Measurements from ENCODE around the gene CYS1.

The CYS1 gene

DNA sequence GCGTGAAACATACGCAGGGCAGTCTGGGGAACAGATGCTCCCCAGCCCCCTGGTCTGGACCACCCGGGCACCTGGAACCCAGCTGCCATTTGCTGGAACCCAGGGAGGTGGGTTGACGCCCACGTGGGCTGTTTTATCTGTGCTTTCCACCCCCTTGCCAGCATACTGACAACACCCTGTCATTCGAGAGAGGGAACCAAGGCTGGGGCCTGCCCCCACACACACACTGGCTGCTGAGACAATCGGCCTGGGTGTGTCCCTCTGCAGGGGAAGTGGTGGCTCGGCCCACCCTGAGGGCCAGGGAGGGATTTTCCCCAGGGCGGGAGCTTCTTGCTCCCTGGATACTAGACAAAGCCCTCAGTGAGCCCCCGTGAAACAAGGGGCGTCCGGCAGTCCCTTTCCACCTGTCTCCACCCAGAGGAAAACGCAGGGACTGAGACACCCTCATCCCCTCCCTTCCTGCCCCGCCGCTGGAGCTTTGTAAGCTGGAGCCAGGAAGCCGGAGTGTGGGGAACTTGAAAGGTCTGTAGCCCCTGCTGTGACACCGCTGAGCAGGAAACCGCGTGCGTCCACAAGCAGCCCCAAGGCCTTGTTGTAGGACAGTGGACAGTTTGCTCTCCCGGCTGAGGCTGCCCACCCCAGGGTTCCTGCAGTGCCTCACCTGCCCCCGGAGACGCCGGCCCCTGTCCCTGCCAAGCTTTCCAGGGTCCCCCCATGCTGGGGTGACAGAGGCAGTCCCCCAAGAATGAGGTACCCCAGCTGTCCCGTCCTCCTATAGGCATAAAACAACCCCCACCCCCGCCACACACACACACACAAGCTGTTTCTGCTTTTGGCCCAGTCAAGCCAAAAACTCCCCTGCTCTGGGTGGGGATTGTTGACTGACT lies 51.0 kb downstream of the CYS1 start:
- DNase-seq (ENCODE audit: insufficient read length, low spot score) (no peak), FAIRE-seq (no peak)
- TF ChIP-seq, protein P1, sequence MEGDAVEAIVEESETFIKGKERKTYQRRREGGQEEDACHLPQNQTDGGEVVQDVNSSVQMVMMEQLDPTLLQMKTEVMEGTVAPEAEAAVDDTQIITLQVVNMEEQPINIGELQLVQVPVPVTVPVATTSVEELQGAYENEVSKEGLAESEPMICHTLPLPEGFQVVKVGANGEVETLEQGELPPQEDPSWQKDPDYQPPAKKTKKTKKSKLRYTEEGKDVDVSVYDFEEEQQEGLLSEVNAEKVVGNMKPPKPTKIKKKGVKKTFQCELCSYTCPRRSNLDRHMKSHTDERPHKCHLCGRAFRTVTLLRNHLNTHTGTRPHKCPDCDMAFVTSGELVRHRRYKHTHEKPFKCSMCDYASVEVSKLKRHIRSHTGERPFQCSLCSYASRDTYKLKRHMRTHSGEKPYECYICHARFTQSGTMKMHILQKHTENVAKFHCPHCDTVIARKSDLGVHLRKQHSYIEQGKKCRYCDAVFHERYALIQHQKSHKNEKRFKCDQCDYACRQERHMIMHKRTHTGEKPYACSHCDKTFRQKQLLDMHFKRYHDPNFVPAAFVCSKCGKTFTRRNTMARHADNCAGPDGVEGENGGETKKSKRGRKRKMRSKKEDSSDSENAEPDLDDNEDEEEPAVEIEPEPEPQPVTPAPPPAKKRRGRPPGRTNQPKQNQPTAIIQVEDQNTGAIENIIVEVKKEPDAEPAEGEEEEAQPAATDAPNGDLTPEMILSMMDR (IDR thresholded peaks at IDR 0.05; ENCODE audit: insufficient read depth, missing control alignments): no peak

DNA sequence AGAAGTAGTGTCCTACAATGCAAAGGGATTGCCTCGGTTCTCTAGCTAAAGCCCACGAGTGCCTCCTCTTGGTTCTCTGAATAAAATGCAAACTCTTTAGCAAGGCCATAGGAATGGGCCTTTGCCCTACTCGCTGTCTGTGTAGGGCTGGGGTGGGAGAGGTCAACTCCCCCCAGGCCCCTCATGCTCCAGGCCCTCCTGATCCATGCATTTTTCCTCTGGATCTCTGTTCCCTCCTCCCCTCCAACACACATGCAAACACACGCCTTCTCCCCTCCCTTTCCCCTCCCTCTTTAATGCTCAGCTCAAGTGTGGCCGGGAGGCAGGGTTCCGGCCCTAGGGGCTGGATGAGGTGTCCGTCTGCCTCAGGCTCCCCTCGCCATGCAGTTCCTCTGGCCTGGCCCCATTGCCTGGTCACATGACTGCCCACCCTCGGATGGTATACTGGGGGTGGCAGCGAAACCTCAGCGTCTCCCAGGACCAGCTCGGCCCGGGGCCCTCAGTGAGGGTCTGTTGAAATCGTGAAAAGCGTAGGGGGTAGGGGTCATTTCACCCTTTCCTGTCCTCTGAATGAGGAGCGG lies 51.7 kb downstream of the CYS1 start:
- TF ChIP-seq, protein P1 (IDR thresholded peaks at IDR 0.05; ENCODE audit: insufficient read depth, missing control alignments): no peak
- no peak for FAIRE-seq
- DNase-seq (ENCODE audit: insufficient read length, low spot score): no peak

DNA sequence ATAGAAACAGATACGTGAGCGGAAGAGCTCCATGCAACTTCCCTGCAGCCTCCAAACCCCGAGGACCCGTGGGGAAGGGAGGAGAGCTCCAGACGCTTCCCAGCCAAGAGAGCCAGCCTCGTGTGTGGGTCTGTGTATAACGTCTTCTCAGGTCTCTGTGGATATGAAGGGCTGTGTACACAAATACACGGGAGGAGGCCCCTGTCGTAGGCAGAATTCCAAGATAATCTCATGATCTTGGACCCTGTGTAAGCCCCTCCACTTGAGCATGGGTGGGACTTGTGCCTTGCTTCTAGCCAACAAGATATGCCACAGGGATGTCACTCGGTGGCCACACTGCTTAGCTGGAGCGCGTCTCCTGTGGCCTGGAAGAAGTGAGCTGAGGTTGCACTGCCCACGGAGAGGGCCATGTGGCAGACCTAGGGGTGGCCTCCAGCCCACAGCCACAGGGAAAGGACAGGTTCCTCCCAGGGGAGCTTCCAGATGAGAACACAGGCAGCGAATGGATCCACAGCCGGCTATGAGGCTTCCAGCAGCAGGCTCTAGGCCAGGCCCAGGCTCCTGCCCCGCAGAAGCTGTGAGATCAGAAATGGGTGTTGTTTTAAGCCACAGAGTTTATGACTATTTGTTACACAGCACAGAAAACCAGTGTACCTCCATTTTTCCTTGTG lies 52.4 kb downstream of the CYS1 start:
- DNase-seq (ENCODE audit: insufficient read length, low spot score): no peak
- FAIRE-seq: no peak
- TF ChIP-seq, protein P1 (IDR thresholded peaks at IDR 0.05; ENCODE audit: insufficient read depth, missing control alignments): no peak

DNA sequence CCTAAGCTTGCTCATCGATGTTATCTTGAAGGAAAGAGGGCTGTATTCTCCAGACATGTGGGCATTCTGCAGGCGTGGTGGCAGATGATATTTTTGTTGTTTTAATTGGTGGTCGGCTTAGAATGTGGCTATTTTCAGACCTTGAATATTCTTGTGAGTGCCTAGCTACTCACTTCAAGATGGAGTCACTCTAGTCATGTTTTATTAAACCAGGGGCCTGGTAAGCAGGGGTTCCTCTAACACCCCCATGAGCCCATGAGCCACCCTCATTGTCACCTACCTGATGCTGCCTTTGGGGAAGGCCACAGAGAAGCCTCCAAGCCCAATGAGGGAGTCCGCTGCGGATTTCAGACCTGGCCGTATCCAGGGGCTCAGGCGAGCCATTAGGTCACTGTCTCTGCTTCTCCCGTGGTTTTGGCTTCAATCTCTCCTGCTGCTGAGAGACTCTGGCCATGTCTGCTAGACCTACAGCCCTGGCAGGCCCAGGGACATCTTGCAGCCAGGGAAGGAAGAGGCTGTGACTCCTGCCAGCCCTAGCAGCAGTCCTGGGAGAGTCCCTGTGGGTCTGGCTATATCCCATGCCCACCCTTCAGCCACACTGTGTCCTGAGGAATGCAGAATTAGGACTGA lies 53.2 kb downstream of the CYS1 start:
- DNase-seq (ENCODE audit: insufficient read length, low spot score) (no peak), FAIRE-seq (no peak)
- TF ChIP-seq, protein P1 (IDR thresholded peaks at IDR 0.05; ENCODE audit: insufficient read depth, missing control alignments): no peak

DNA sequence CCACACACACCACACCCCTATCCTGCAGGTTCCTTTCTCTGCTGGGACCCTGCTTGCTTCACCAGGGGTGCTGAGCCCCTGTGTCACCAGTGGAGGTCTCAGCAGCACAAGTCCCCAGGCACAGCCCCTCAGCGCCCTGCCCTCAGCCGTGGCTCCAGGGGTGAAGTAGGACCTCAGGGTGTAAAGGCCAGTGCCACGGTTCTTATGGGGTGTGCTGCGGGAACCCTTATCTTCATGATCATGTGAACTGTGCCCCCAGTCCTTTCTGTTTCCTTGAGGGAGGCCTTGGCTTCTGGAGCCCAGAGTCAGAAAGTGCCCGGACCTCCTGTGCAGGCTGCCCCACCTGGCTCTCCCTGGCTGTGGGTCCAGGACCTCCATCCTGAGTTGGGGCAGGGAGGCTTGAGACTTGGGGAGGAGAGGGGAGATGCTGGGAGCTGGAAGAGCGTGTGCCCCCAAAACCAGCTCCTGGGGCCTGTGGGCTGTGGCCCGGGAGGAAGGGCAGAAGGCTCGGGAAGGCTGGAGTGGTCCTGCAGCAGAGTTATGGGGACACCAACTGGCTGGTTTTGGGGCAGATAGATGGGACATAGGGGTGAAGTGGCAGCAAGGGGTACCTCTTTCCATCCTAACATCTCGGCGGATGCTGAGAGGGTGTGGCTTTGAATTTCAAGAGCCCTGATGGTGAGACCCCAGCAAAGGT lies 57.1 kb downstream of the CYS1 start:
- DNase-seq (ENCODE audit: insufficient read length, low spot score) (no peak), FAIRE-seq (no peak)
- TF ChIP-seq, protein P1 (IDR thresholded peaks at IDR 0.05; ENCODE audit: insufficient read depth, missing control alignments): peak; percentile 32

DNA sequence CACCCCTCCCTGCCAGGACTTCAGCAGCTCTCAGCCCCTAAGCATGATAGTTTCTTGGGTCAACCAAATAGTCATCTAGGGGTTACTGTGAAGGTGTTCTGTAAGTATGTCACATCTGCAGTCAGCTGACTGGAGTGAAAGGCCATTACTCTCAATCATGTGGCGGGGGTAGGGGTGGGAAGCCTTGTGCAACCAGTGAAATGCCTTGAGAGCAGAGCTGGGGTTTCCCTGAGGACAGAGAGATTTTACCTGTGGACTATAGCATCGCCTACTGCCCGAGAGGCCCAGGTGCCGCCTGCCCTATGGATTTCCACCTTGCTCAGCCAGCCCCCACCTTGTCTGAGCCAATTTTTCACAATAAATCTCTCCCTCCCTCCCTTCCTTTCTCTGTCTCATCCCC lies 57.8 kb downstream of the CYS1 start:
- DNase-seq (ENCODE audit: insufficient read length, low spot score): no peak
- TF ChIP-seq, protein P1 (IDR thresholded peaks at IDR 0.05; ENCODE audit: insufficient read depth, missing control alignments): no peak
- FAIRE-seq: no peak

Data from D721Med (cell line).